Colonic mucosa (tissue), 4 donors: Measurements from ENCODE around the gene SANBR. TPM values are rescaled to one million over a fixed set of nuclear protein-coding genes. Genes with fewer than 3 reads are reported as not detected.

Source experiments
- DNase-seq: peaks from one replicate; pipeline ENCODE4 v3.0.0-alpha.2; 2020
- H3K27ac ChIP-seq: fragments of 200-600 bp; one replicate; pipeline ENCODE4 v1.8.0; 2021
- H3K27me3 ChIP-seq: fragments of 200-600 bp; one replicate; pipeline ENCODE4 v1.8.0; 2021
- H3K36me3 ChIP-seq: fragments of 200-600 bp; one replicate; pipeline ENCODE4 v1.8.0; 2021
- H3K4me1 ChIP-seq: fragments of 200-600 bp; one replicate; pipeline ENCODE4 v1.8.0; 2021; ENCODE audit warnings: mild to moderate bottlenecking
- H3K4me3 ChIP-seq: fragments of 200-600 bp; one replicate; pipeline ENCODE4 v1.8.0; 2021
- H3K9ac ChIP-seq, 2 donors: one replicate each; pipeline ENCODE4 v1.7.0; 2013; ENCODE audit warnings: control low read depth in 2 of 2, low read depth in 2 of 2, low read length in 2 of 2
- H3K9me3 ChIP-seq: fragments of 200-600 bp; one replicate; pipeline ENCODE4 v1.8.0; 2021
- CTCF ChIP-seq: fragments of 200-600 bp; IDR thresholded peaks from one replicate; pipeline ENCODE4 v1.8.0; 2022; ENCODE audit warnings: antibody characterized with exemption, mild to moderate bottlenecking
- intact Hi-C: fragments of 100-400 bp; cut with DNase I; formaldehyde crosslinking; loops from one replicate; pipeline ENCODE4 v1.14.1; 2022
- total RNA-seq, 2 donors: library from RNA; stranded (reverse); fragmentation: NEBNext Ultra II Directional in 1 of 2; extraction: Animal tissue kit (Norgen Biotek cat#: 25700) in 1 of 2; gene quantifications; one replicate each; pipeline ENCODE4 v1.2.1, GENCODE V29; 2021
- donor health status: healthy.
- donor health status: DM: no; HTN: no; CAD: no.
- donor health status: DM: no; HTN: no; CAD: no.

Gene SANBR
- 10 to 100 TPM; 11.1 to 12.9 TPM for total RNA-seq

DNA sequence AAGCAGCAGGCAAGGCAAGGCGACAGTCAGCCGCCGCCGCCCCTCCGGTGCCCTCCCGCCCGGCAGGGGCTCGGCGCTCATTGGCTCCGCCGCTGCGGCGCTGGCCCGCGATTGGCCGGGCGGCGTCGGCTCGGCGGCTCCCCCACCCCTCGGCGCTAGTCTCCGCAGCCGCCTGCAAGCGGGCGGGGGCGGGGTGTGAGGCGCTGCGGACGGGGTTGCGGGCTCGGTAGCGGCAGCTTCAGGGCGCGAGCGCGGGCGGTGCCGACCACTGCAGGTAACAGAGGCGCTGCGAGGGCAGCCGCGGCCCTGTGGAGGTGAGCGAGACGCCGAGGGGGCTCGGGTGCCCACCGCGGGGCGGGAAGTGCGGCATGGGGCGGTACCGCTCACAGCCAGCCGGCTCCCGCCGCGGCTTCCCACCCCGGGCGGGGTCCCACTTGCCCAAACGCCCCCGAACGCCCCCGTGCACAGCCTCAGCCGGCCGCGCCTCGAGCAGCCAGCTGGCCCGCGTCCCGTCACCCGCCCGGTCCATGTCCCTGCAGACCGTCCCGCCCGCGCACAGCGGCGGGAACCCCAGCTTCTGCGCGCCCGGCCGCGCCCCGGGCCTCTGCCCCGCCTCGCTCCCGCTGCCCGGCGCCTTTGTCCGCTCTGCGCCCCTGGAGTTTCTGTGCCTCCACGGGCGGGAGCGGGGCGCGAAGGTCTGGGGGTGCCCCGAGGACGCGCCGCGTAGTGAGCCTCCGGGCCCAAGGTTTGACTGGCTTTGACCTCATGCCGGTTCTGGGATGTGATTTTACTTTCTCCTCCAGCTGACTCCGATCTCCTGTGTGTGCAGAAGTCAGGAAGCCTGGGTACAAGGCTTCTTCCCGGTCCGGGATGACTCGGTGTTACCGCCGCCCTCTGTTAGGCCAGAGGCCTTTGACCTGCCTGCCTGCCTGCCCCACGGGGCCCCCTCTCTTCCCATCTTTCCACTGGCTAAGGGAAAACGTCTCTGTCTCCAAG is at the start of gene SANBR:
Gene SANBR, plus strand, starts transcription at position 158 of the 996 bp plus-strand sequence. CDS start 4,480 bp downstream, outside the sequence.
- Histone ChIP-seq H3K27me3 (no peaks in the 10 kb centered on the region), H3K36me3 (no peaks in the 10 kb centered on the region), H3K9me3 (no peaks in the 10 kb centered on the region), H3K4me1 (peaks cover 4% of the 10 kb centered on the region), H3K9ac (peak within 1 kb of the TSS; percentile 73), H3K4me3 (peak within 1 kb of the TSS; percentile 92), H3K27ac (peak within 1 kb of the TSS; percentile 86)
- peak; percentile 92 for DNase-seq
- no peak for TF ChIP-seq CTCF
- intact Hi-C loops, result loop anchor here (5.0 kb wide), 1 partner anchor 49 kb away; the partner anchor contains the start of genes PEX13 and PUS10

DNA sequence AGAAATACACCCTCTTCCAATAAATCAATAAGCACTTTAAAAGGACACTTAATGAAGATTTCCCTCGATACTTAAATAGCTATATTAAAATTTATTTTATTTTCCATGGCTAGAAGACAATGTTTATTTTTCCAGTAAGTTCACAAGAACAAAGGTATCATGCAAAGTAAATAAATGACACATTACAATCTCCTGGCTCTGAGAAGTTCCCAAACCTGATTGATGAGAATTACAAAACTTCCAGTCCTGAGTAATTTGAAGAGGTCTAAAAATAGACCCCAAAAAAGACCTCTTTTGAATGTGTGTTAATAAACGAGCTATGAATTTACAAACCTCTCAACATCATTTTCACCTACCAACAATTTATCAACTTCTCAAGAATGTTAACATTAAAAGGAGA is 49.7 kb upstream of the SANBR start:
- H3K27ac ChIP-seq, result peak overlapping the region; percentile 95
- H3K27me3 ChIP-seq, result no peaks in the 10 kb centered on the region
- no peaks in the 10 kb centered on the region for H3K4me1 ChIP-seq
- DNase-seq, result no peak
- H3K9me3 ChIP-seq, result no peaks in the 10 kb centered on the region
- H3K9ac ChIP-seq, result peak overlapping the region in 1 of 2 donors; percentile 94
- TF ChIP-seq CTCF, result no peak
- peak overlapping the region; percentile 85 for H3K4me3 ChIP-seq
- H3K36me3 ChIP-seq, result no peaks in the 10 kb centered on the region
- intact Hi-C loops, result loop anchor here (5.0 kb wide), 1 partner anchor 51 kb away; the partner anchor contains the start of gene SANBR

- Histone ChIP-seq H3K27me3 (no peaks in the 10 kb centered on the region), H3K27ac (peak overlapping the region; percentile 95), H3K9ac (peak overlapping the region; percentile 79 to 94), H3K4me1 (no peaks in the 10 kb centered on the region), H3K9me3 (no peaks in the 10 kb centered on the region), H3K36me3 (no peaks in the 10 kb centered on the region), H3K4me3 (peak overlapping the region; percentile 85)
- TF ChIP-seq CTCF, result no peak
- DNase-seq, result no peak
- intact Hi-C loops, result loop anchor here (5.0 kb wide), 1 partner anchor 51 kb away; the partner anchor contains the start of gene SANBR
Measured at GRCh38 chr2:61016392-61017002, 49.2 kb upstream of the SANBR start.

GRCh38 chr2:61017003-61017555 is 48.6 kb upstream of the SANBR start:
- no peaks in the 10 kb centered on the region for H3K9me3 ChIP-seq
- H3K4me1 ChIP-seq, result no peaks in the 10 kb centered on the region
- no peak for TF ChIP-seq CTCF
- no peaks in the 10 kb centered on the region for H3K27me3 ChIP-seq
- peak overlapping the region; percentile 95 for H3K27ac ChIP-seq
- DNase-seq, result peak; percentile 93
- peak overlapping the region; percentile 79 to 94 for H3K9ac ChIP-seq
- intact Hi-C loops, result loop anchor here (5.0 kb wide), 1 partner anchor 50 kb away; the partner anchor contains the start of gene SANBR
- H3K4me3 ChIP-seq, result peak overlapping the region; percentile 85
- H3K36me3 ChIP-seq, result no peaks in the 10 kb centered on the region
